HG02642 (cell line): ENCODE data around the gene SVIP.

Experiments
- ATAC-seq: cut with Tn5 transposase; IDR thresholded peaks from one replicate; pipeline ENCODE4 v1.9.1; 2021; ENCODE audit warnings: mild to moderate bottlenecking; ENCODE audit not compliant: unreplicated experiment, poor library complexity

The SVIP gene

DNA sequence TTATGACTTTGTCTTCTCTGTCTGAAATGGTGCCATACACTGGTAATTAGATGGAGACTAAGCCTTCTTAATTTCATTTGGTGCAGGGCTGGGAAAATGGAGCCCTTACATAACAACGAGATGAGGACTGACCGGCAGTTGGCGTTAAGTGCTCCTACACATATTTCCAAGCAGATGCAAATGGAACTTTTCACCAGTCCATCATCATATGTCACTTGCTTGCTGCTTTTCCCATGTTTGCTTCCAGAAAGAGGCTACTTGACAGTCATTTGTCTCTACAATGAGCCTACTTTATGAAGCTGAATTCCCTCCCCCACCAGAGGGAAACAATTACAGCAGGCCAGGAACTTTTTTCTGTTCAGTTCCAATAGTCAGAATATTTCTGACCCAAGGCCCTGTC lies 32.6 kb downstream of the SVIP start:
- no peak for ATAC-seq

DNA sequence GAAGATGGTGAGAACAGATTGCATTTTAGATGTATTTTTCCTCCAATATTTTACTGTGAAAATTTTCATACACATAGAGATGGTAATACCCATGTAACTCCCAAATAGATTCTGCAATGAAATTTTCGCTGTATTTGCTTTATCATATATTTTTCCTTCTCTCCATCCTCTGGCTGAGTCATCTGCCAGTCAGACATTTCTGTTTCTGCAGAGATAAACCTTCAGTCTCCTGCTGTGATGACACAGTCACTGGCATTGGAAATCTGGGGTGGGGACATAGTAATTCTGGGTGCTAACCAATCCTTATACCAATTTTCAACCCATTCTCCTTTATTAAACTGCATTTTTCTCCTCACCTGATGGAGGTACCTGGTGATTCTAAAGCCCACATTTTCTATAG lies 33.7 kb downstream of the SVIP start:
- no peak for ATAC-seq

DNA sequence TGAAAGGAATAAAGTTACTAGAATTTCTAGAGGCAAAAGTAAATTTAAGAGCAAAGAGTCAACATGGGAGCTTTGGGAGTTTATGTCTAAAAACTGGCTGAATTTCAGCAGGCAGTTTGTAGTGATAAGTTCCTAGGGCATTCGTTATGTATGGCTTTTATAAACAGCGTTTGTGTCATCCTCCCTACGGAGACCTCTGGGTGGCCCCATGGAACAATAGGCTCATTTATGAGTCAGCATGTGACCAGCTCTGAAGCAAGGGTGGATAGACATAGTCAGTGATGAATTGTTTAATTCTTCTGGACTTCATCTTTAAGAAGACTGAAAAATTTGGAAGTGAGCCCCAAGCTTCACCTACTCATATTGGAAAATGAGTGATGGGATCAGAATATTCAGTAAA lies 37.1 kb downstream of the SVIP start:
- ATAC-seq: peak; percentile 62

DNA sequence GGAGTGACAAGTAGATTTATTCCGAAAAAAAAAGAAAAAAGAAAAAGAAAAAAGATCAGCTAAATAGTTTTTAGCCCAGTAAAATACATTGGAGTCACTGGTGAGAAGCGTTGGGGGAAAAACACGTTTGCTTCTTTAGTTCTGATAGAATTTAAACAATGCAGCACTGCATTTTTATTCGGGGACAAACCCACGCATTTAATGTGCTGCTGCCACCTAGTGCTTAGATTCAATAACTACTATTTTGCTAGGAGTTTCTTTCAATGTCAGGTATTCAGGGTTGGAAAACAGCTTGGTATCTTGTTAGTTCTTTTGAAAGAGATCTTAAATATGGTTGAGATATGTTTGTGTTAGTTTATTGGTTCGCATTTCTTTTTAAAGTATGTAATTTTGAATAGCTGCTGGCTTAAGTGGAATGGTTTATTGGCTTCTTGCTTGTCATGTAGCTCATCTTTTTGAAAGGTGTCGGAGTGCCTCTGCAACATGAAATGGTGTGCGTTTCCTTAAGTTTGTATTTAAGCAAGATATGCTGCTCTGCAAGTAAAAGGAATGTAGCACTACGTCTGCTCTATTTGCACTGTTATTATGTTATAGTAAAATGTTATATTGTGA lies 41.9 kb downstream of the SVIP start:
- ATAC-seq: peak; percentile 42

DNA sequence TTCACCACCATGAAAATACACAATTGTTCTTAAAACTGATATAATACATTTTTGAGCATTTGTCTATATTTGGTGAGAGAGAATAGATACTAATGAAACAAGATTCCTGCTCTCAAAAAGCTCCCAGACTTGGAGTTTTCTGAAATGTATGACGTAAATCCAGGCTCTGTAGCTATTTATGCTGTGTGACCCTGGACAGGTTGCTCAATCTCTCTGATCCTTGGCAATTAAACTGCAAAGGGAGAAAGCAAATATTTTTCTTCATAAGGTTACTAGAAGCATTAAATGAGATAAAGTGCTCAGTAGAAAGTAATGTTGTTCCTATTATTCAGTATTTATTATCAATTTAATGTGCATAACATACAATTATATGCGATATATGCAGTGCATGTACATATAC lies 42.5 kb downstream of the SVIP start:
- no peak for ATAC-seq

DNA sequence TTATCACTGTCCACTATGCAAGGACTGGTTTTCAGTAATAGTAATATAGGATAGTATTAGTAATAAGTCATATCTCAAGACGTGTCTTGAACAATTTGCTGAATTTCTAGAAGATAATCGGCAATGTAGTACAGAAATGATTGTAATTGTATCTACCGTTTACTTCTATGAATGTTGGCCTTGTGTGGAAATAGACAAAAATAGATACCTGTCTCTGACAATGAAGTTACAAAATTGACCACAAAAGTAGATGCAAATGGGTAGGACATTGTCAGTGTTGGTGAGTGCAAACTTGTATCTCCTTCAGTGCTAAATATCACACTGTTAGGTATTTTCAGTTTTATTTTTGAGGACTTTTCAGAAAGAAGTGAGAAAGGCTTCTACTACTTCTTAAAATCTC lies 43.1 kb downstream of the SVIP start:
- ATAC-seq: peak; percentile 87

DNA sequence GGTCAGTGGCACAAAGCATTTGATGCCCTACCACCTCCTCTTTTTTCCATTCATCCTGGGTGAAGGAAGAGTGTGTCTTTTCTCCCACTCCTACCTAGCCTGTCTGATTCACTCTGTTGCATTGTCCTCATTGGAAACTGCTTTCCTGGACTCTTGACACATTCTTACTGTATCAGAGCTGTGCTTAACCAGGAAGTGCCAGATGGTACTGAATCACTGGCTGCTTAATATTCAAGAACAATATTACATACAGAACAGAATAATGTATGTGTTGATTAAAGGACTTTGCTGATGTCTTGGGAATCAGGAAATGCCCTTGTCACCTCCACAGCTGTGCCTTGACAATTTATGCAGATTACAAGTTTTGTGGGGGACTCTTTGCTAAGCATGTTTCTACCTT lies 44.4 kb downstream of the SVIP start:
- no peak for ATAC-seq

DNA sequence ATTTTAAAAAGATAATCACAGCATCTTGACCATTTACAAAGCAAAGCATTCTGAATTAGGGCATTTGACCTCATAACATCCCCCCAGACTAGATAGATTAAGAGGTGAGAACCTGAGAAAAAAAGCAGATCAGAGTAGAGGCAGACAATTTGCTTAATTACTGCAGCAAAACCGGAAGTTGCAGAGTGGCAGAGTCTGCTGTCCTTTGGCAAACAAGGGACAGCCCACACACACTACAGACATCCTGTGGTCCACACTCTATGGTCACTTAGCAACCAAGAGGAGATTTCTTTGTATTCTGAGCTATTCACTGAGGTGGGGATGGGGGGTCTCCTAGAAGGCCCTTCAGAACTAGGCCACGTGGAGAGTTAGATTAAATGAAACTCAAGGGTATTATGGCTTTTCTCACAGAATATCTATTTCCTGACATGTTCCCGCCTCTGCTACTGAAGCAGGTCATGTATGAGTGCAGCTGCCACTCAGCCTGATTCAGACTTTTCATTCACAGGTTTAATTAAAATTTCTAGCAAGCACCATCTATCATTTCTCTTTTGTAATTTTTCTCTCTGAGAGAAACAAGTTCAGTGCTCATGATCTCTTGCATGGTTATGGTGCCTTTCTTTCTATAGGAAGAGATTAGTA lies 48.5 kb downstream of the SVIP start:
- ATAC-seq: peak; percentile 89

DNA sequence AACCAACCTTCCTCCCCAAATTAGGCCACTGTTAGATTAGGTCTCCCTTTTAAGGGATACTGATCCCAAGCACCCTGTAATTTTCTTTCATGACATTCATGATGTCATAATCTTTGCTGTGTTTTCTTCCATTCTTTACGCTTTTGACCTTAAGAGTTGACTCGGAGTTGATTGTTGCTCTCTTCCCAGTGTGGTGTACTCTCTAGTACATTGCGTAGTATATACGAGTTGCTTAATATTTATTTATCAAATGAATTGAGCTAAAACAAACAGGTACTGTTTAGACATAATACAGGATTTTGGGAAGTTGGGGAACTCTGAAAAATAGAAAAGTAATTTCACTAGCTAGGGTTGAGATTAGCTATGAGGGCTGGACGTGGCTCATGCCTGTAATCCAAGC lies 49.8 kb downstream of the SVIP start:
- ATAC-seq: no peak

DNA sequence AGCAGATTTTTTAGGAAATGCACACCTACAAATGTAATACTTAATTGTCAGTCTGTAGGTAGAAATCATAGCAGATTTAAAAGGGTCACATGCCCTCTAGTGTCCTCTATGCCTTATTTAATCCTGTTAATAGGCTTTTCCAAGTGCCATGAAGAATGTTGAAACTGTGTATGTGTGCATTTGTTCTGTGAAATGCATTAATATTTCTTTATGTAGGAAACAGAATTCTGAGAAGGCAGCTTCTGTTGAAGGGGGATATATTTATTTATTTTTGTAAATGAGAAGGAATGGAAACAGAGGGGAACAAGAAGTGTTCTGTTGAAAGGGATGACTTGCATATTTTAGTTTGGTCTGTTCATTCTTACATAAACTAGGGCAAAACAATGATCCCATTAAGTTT lies 51.0 kb downstream of the SVIP start:
- no peak for ATAC-seq

DNA sequence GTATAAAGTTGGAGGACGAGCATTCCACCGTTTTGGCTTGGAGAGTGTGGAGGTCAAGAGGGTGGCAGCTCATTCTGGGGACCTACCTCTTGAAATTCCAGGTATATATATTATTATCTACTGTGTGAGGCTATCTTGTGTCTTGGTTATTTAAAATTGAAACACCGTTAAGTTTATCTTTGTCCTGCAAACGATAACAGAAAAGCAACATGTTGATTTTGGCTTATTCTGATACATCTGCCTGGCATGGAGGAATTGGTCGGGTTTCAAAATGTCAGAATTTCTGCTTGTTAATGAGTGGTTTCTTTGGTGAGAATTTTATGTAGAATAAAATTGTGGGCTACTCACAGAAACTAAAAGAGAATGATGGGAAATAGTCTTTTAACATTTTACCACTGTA lies 54.4 kb downstream of the SVIP start:
- ATAC-seq: no peak

DNA sequence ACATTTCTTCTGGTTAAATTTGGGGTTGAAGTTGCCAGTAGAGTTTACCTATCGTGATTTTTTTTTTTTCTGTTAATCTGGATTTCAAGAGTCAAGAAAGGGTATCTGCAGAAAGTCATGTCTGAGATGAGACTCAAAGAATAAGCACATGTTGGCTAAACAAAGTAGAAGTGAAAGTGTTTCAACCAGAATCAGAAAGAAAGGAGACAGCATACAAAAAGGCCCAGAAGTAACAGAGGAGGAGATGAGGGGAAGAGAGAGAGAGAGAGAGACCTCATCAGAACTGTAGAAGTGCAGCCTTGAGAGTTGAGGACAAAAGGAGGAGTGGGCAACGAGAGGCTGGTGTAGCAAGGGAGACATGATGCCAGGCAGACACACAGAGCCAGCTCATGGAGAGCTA lies 54.9 kb downstream of the SVIP start:
- ATAC-seq: peak; percentile 70

DNA sequence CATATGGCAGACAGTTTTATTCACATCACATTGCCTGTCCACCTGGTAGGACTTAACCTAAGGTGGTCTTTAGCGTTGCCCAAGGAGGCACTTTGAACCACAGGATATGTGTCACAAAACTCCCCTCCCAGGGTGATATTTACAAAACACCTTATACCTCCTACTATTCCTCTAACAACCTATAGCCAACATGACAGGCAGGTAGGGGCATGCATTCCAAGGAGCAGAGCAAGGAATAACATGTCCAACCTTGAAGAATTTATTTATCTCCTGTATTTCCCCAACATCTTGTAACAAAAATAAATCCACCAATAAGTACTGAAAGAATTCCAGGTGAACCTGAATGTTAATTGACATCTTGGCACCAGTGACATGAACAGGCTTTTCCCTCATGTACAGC lies 60.5 kb downstream of the SVIP start:
- no peak for ATAC-seq
